HL-60/S4 (cell line): Measurements from ENCODE around the gene MRPS21.
"Not testable (repeated sequence)": the region's sequence is repeated elsewhere in the genome, so short reads cannot be mapped to it uniquely, and the experiment has no call there.

Experiments
- in situ Hi-C: fragments of 300-500 bp; cut with MboI; formaldehyde crosslinking; loops from 2 replicates; pipeline ENCODE4 v1.14.3; 2022; ENCODE audit warnings: low sequenced_read_pairs

Gene MRPS21

DNA sequence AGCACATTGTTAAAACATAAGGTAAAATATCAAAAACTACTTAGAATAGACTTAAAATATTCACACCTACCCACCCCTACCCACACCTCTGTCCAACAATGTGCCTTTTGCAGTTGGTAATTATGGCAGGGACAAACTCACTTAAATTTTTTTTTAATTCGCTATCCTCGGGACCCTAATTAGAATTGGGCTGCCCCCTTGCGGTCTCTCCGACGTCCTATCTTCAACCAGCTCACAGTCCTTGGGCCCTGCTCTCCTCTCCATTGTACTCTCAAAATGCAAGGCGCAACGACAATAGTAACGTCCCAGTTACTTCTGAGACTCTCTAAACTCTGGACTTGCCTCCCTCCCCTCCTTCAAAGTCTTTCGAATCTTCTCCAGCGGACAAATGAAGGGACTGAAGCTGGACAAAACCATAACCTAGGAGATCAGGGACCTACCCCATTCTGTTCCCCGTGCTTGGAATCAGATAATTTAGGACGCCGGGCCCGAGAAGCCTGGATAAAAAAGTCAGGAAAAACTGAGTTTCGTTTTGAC is 12.4 kb upstream of the MRPS21 start:
- in situ Hi-C loops, result no loop called here

GRCh38 chr1:150281758-150282557 is 11.7 kb upstream of the MRPS21 start, which contains the start of gene CIART:
Gene CIART, plus strand, starts transcription at chr1:150282554. Its CDS starts 714 bp downstream, at chr1:150283268.
- in situ Hi-C loops, result no loop called here

GRCh38 chr1:150282558-150282958 is 11.1 kb upstream of the MRPS21 start:
- in situ Hi-C loops, result no loop called here

- in situ Hi-C loops, result no loop called here
Observed at GRCh38 chr1:150283260-150283659, 10.4 kb upstream of the MRPS21 start.

- in situ Hi-C loops, result no loop called here
Observed at GRCh38 chr1:150288382-150288781, 5.3 kb upstream of the MRPS21 start.

DNA sequence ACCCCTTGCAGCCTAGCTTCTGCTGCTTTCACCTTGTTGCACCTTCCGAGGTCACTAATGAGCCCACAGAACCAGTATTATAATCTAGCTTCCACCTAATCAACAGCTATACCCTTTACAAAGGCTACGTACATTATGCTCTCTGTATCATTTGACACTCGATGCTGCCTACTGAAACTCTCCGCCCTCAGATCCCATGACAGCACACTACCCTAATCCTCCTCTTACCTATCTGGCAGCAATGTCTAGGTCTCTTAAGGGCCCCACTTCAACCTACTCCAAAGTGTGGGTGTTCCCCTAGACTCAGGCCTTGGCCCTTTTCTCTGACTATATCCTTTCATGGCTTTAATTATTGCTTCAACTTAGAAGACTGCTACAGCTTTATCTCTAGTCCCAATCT is 4.8 kb upstream of the MRPS21 start:
- in situ Hi-C loops, result no loop called here

DNA sequence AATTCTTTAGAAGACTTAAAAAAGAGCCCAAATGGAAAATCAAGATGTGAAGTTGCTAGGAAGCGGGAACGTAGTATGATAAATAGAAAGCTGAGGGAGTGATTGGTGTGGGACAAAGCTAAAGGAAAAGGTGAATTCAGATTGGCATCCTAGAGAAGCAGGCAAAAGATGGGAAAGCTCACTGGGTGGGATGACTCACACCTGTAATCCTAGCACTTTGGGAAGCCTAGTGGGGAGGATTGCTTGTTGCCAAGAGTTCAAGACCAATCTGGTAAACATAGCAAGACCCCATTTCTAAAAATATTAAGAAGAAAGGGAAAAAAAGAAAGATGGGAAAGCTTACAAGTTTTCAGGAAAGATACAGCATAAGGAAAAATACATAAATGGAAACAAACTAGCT is 1.8 kb downstream of the MRPS21 start:
- in situ Hi-C loops, result no loop called here

DNA sequence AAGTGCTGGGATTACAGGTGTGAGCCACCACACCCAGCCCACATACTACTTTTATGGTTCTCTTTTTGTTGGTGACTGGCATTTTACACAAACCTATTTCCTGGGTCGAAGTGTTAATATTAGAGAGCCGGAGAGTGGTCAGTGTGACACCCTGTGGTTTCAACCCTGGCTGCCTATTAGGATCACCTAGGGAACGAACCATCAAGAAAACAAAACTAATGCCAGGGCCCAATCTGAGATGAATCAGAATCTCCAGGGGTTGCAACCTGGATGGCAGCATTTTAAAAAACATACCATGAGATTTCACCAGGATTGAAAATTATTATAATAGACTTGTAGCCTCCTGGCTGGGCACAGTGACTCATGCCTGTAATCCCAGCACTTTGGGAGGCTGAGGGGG is 6.1 kb downstream of the MRPS21 start:
- in situ Hi-C loops, result no loop called here

GRCh38 chr1:150302338-150302737 is 8.7 kb downstream of the MRPS21 start:
- in situ Hi-C loops, result no loop called here

- in situ Hi-C loops, result no loop called here
Observed at GRCh38 chr1:150302902-150303301, 9.2 kb downstream of the MRPS21 start.

- in situ Hi-C loops, result not testable (repeated sequence)
Observed at GRCh38 chr1:150308585-150308984, 14.9 kb downstream of the MRPS21 start.

- in situ Hi-C loops, result no loop called here
Observed at GRCh38 chr1:150309758-150310508, 16.3 kb downstream of the MRPS21 start.

DNA sequence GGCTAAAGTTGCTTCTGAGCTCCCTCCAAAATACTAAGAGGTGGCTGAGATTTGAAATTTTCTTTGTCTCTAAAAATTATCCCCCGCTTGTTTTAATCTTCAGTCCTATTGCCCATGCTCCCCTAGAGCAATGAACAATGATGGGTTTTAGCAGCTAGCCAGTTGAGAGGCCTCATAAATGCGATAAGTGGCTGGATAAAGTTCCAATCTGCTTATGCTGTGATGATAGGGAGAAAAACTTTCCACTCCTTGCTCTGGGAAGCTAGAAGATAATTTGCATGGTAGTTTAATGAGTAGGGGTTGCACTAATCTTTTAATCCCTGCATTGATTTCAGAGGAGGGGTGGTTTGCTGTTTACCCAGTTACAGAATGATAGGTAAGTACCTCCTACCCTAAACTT is 18.1 kb downstream of the MRPS21 start:
- in situ Hi-C loops, result no loop called here

DNA sequence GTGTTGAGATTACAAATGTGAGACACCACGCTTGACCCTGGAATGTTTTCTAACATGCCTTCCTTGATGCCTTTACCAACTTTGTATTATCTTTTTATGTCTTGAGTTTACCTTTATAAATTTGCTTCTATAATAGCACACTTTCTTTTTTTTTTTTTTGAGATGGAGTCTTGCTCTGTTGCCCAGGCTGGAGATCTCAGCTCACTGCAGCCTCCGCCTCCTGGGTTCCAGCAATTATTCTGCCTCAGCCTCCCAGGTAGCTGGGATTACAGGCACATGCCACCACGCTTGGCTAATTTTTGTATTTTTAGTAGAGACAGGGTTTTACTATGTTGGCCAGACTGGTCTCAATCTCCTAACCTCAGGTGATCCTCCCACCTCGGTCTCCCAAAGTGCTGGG is 21.0 kb downstream of the MRPS21 start:
- in situ Hi-C loops, result not testable (repeated sequence)

- in situ Hi-C loops, result no loop called here
Observed at GRCh38 chr1:150320667-150320978, 27.0 kb downstream of the MRPS21 start.

DNA sequence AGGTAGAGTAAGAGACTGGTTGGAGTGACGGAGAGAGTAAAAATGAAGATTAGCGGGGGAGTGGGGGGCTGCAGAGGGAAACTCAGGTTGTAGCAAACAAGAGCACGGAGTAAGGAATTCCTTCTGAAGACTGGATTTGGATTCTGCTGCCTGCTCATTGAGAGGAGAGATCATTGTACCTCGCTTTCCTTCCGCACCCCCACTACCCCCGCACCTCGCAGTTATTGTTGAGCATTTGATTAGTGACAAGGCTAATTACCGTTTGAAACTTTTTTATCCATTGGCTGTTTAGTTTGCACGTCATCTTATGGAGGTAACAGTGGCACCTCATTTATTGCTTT is 28.1 kb downstream of the MRPS21 start:
- in situ Hi-C loops, result no loop called here

- in situ Hi-C loops, result no loop called here
Observed at GRCh38 chr1:150322310-150322709, 28.6 kb downstream of the MRPS21 start.

DNA sequence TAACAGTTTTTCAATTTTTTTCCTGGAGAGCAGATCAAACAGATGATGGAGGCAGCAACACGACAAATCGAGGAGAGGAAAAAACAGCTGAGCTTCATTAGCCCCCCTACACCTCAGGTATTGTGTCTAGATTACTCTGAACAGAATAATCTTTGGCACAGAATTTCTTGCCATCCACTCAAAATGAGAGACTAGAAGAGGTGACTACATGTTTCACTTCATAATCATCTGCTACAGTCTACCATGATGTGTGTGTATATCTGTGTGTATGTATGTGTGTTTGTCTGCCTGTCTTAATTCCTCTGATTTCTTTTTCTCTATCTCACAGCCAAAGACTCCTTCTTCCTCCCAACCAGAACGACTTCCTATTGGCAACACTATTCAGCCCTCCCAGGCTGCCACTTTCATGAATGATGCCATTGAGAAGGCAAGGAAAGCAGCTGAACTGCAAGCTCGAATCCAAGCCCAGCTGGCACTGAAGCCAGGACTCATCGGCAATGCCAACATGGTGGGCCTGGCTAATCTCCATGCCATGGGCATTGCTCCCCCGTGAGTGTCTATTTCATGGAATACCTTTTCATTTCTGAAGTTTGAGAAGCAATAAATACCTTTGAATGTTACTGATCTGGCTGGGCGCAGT is 39.1 kb downstream of the MRPS21 start:
- in situ Hi-C loops, result no loop called here

DNA sequence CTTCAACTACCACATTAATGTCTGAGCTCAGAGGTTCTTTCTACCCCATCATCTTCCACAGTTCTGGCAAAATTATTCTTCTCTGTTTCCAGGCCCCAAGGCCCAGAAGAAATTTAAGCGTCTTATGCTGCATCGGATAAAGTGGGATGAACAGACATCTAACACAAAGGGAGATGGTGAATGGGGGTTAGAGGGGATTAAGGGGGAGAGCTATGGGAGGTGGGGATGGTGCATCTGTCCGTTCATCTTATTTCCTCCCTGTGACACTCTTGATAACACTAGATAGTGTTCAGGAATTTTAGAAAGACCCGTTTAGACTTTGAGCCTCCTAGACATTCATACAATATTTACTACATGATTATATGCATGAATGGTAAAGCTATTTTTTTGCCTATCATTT is 52.7 kb downstream of the MRPS21 start:
- in situ Hi-C loops, result no loop called here

- in situ Hi-C loops, result no loop called here
Observed at GRCh38 chr1:150352866-150353265, 59.2 kb downstream of the MRPS21 start.
